Endothelial cell of umbilical vein (primary cell): Measurements from ENCODE around the gene ATF1. TPM values are rescaled to one million over a fixed set of nuclear protein-coding genes. Genes with fewer than 3 reads are reported as not detected.

Experiments
- BruUV-seq: library from RNA; stranded (reverse); fragments of 400-500 nt; replicated peaks from 2 replicates; lab custom pipeline; 2021; lab: Mats Ljungman, UMichigan
- CTCF ChIA-PET: fragments of 300-600, 350-600 bp; sonication (Branson Sonifier 250); formaldehyde crosslinking; loops from one replicate; lab custom pipeline; 2021; ENCODE audit warnings: antibody characterized with exemption, inconsistent platforms; lab: Charles Lee
- POLR2A ChIA-PET: fragments of 300-600, 350-600 bp; sonication (Branson Sonifier 250); formaldehyde crosslinking; loops from one replicate; lab custom pipeline; 2021; ENCODE audit warnings: antibody characterized with exemption, inconsistent platforms; lab: Charles Lee
- DNase-seq: peaks from one replicate; pipeline ENCODE4 v3.0.0-alpha.2; 2011; ENCODE audit warnings: low read depth, low spot score
- FAIRE-seq: peaks from 2 replicates; lab custom pipeline; 2011; peaks lifted over from hg19 to GRCh38; lab: Jason Lieb, UNC
- H2AFZ ChIP-seq: 2 replicates; pipeline ENCODE4 v1.6.0; 2012; ENCODE audit warnings: low read depth, low read length, control low read depth, inconsistent platforms
- H3K27ac ChIP-seq: 2 replicates; pipeline ENCODE4 v1.5.1; 2011; ENCODE audit warnings: low read depth, mild to moderate bottlenecking, control low read depth, low read length, moderate library complexity; ENCODE audit not compliant: insufficient read depth
- H3K27me3 ChIP-seq, 2 experiments: 2 replicates each; pipeline versions ENCODE4 v1.6.0 to v1.6.1; 2011; ENCODE audit warnings: low read length in 2 of 2, mixed read lengths in 1 of 2; ENCODE audit not compliant: control insufficient read depth in 2 of 2, insufficient read depth in 2 of 2
- H3K36me3 ChIP-seq, 2 experiments: 2 replicates in 1 of 2; 3 replicates in 1 of 2; pipeline ENCODE4 v1.5.1; 2011; ENCODE audit warnings: low read length in 2 of 2, mild to moderate bottlenecking in 1 of 2, moderate library complexity in 1 of 2; ENCODE audit not compliant: control insufficient read depth in 2 of 2, insufficient read depth in 2 of 2; ENCODE audit errors: extremely low read depth in 1 of 2
- H3K4me1 ChIP-seq: 3 replicates; pipeline ENCODE4 v1.5.1; 2011; ENCODE audit warnings: mild to moderate bottlenecking, low read length; ENCODE audit not compliant: control insufficient read depth, insufficient read depth; ENCODE audit errors: extremely low read depth
- H3K4me2 ChIP-seq: 2 replicates; pipeline ENCODE4 v1.6.1; 2011; ENCODE audit warnings: low read length, control low read depth, mixed read lengths; ENCODE audit not compliant: insufficient read depth
- H3K4me3 ChIP-seq, 3 experiments: fragments of 200-600 bp in 1 of 3; sonication (generic), shearing (Covaris generic) in 1 of 3; replicated peaks in 1 of 3; 2 replicates each; pipeline ENCODE4 v1.5.1; 2011 to 2016; ENCODE audit warnings: control low read depth in 3 of 3, low read length in 3 of 3, mild to moderate bottlenecking in 2 of 3, inconsistent platforms in 1 of 3, low read depth in 1 of 3, moderate library complexity in 1 of 3; ENCODE audit not compliant: insufficient read depth in 1 of 3
- H3K79me2 ChIP-seq: 2 replicates; pipeline ENCODE4 v1.6.0; 2012; ENCODE audit warnings: low read length, inconsistent platforms; ENCODE audit not compliant: control insufficient read depth, insufficient read depth
- H3K9ac ChIP-seq: replicated peaks from 2 replicates; pipeline ENCODE3; 2011; ENCODE audit warnings: low read length, control low read depth; ENCODE audit not compliant: insufficient read depth; ENCODE audit errors: extremely low read depth
- H3K9me1 ChIP-seq: replicated peaks from 3 replicates; pipeline ENCODE4 v1.6.0; 2011; ENCODE audit warnings: mild to moderate bottlenecking, low read length; ENCODE audit not compliant: control insufficient read depth, insufficient read depth; ENCODE audit errors: extremely low read depth
- H3K9me3 ChIP-seq: replicated peaks from 2 replicates; pipeline ENCODE4 v1.5.1; 2012; ENCODE audit warnings: low read length, inconsistent platforms; ENCODE audit not compliant: control insufficient read depth, insufficient read depth
- H4K20me1 ChIP-seq: replicated peaks from 2 replicates; pipeline ENCODE3; 2011; ENCODE audit warnings: mild to moderate bottlenecking, low read length; ENCODE audit not compliant: control insufficient read depth, insufficient read depth; ENCODE audit errors: extremely low read depth
- CTCF ChIP-seq, 2 donors: IDR thresholded peaks; 1 replicate in 1 of 2; 2 replicates in 1 of 2; pipeline ENCODE4 v1.5.1; 2011; ENCODE audit warnings: low read length in 2 of 2, mild to moderate bottlenecking in 2 of 2, moderate library complexity in 2 of 2, control low read depth in 1 of 2, inconsistent platforms in 1 of 2, low read depth in 1 of 2; ENCODE audit not compliant: insufficient read depth in 1 of 2; ENCODE audit errors: extremely low read depth in 1 of 2
- FOS ChIP-seq: IDR thresholded peaks from 2 replicates; pipeline ENCODE4 v1.6.1; 2011; ENCODE audit warnings: mild to moderate bottlenecking, low read length, moderate library complexity, borderline replicate concordance; ENCODE audit not compliant: insufficient read depth
- JUN ChIP-seq: IDR thresholded peaks from 2 replicates; pipeline ENCODE4 v1.6.1; 2011; ENCODE audit warnings: borderline replicate concordance, low read depth; ENCODE audit not compliant: insufficient read length, insufficient read depth
- MYC ChIP-seq: IDR thresholded peaks from one replicate; pipeline ENCODE4 v1.6.1; 2011; ENCODE audit warnings: mild to moderate bottlenecking, low read depth, low read length
- POLR2A ChIP-seq: IDR thresholded peaks from 2 replicates; pipeline ENCODE4 v1.6.1; 2012; ENCODE audit warnings: low read depth, mild to moderate bottlenecking, control low read depth, low read length
- POLR2AphosphoS5 ChIP-seq: IDR thresholded peaks from 2 replicates; pipeline ENCODE4 v1.6.1; 2012; ENCODE audit warnings: low read depth, mild to moderate bottlenecking, control low read depth, low read length, moderate library complexity; ENCODE audit not compliant: insufficient read depth
- dilution Hi-C: fragments of 300-500 bp; cut with MboI; formaldehyde crosslinking; loops from one replicate; pipeline ENCODE4 v1.15.0; 2019; ENCODE audit warnings: low sequenced_read_pairs; ENCODE audit not compliant: extremely low pct_ligation_motif_present
- intact Hi-C: fragments of 100-400 bp; cut with micrococcal nuclease; formaldehyde crosslinking; loops from one replicate; pipeline ENCODE4 v1.10.0; 2022
- polyA plus RNA-seq, 4 experiments: library from polyadenylated mRNA; depleted of rRNA in 3 of 4; stranded (reverse) in 3 of 4; unstranded in 1 of 4; fragments of >200 nt; gene quantifications; 2 replicates each; pipeline versions ENCODE4 v1.2.1 to v1.2.3, GENCODE V29; 2011 to 2012; ENCODE audit warnings: missing spikeins in 1 of 4
- total RNA-seq: library from RNA; stranded (reverse); gene quantifications from 2 replicates; pipeline ENCODE4 v1.2.3, GENCODE V29; 2021

Gene ATF1
- total and polyA plus RNA-seq, 2 donors (not counting 3 experiments of a cell fraction or from before 2014, with no cell fraction given): 14.5 to 26.7 TPM

GRCh38 chr12:50728841-50729240, 35.1 kb upstream of the ATF1 start:
- intact Hi-C loops (no loop called here), dilution Hi-C loops (no loop called here)
- BruUV-seq: no TSS peak
- no peaks in the 10 kb centered on the region for H3K4me1 ChIP-seq
- DNase-seq (no peak), FAIRE-seq (no peak)
- no peaks in the 10 kb centered on the region for H3K79me2 ChIP-seq
- H3K9me3 ChIP-seq: no peaks in the 10 kb centered on the region
- H4K20me1 ChIP-seq: no peaks in the 10 kb centered on the region
- no peak for TF ChIP-seq FOS
- TF ChIP-seq JUN: no peak
- no peak for TF ChIP-seq POLR2A
- peaks cover 12 to 39% of the 10 kb centered on the region in 2 experiments for H3K36me3 ChIP-seq
- no peak overlapping the region for H3K4me3 ChIP-seq
- POLR2A ChIA-PET: no interaction called here
- H3K9me1 ChIP-seq: no peaks in the 10 kb centered on the region
- CTCF ChIA-PET: interaction anchor here (0.8 kb wide), 1 partner anchor 12 kb away, joined by 3 read pairs; no protein-coding TSS in a partner anchor
- no peak overlapping the region for H2AFZ ChIP-seq
- no peaks in the 10 kb centered on the region for H3K27me3 ChIP-seq
- no peak overlapping the region for H3K27ac ChIP-seq
- H3K9ac ChIP-seq: no peak overlapping the region
- H3K4me2 ChIP-seq: no peak overlapping the region

GRCh38 chr12:50732591-50732990, 31.3 kb upstream of the ATF1 start:
- H2AFZ ChIP-seq: no peak overlapping the region
- FAIRE-seq: no peak
- DNase-seq: no peak
- H3K9me1 ChIP-seq: no peaks in the 10 kb centered on the region
- H3K9ac ChIP-seq: no peak overlapping the region
- peaks cover 5 to 30% of the 10 kb centered on the region in 2 experiments for H3K36me3 ChIP-seq
- H3K79me2 ChIP-seq: no peaks in the 10 kb centered on the region
- no TSS peak for BruUV-seq
- H3K27ac ChIP-seq: no peak overlapping the region
- H3K9me3 ChIP-seq: no peaks in the 10 kb centered on the region
- H3K4me1 ChIP-seq: no peaks in the 10 kb centered on the region
- TF ChIP-seq CTCF (IDR thresholded peaks at IDR 0.05; ENCODE audit: extremely low read depth in 1 of 2, insufficient read depth in 1 of 2, low read depth in 1 of 2, low read length in 2 of 2) (no peak), POLR2AphosphoS5 (no peak), MYC (no peak)
- H3K4me3 ChIP-seq: no peak overlapping the region
- intact Hi-C loops: no loop called here
- no peak overlapping the region for H3K4me2 ChIP-seq
- ChIA-PET POLR2A (no interaction called here), CTCF (interaction anchor here (1.3 kb wide), 1 partner anchor 295 kb away, joined by 3 read pairs; no protein-coding TSS in a partner anchor)
- H4K20me1 ChIP-seq: no peaks in the 10 kb centered on the region
- dilution Hi-C loops: no loop called here
- H3K27me3 ChIP-seq: no peaks in the 10 kb centered on the region
